Sigmoid colon (tissue), 4 donors: ENCODE data around the gene CNIH3.

Experiments
- CTCF ChIP-seq, 4 experiments: fragments of 450-650 bp in 3 of 4; fragments of 200-600 bp in 1 of 4; IDR thresholded peaks; one replicate each; pipeline ENCODE4 v1.5.1; 2016 to 2019; ENCODE audit warnings: antibody characterized with exemption in 4 of 4, mild to moderate bottlenecking in 3 of 4, moderate library complexity in 2 of 4
- EP300 ChIP-seq, 4 donors: sonication (generic); formaldehyde crosslinking; IDR thresholded peaks; one replicate each; pipeline ENCODE4 v1.6.1; 2017; ENCODE audit warnings: antibody characterized with exemption in 4 of 4
- POLR2A ChIP-seq, 2 donors: fragments of 450-650 bp; IDR thresholded peaks; one replicate each; pipeline ENCODE4 v1.6.1; 2016; ENCODE audit warnings: antibody characterized with exemption in 2 of 2, mild to moderate bottlenecking in 2 of 2, moderate library complexity in 2 of 2
- POLR2AphosphoS5 ChIP-seq, 4 donors: sonication (generic); formaldehyde crosslinking; IDR thresholded peaks; one replicate each; pipeline ENCODE4 v1.6.1; 2017; ENCODE audit warnings: antibody characterized with exemption in 4 of 4

- TF ChIP-seq EP300 (IDR thresholded peaks at IDR 0.05) (no peak), CTCF (IDR thresholded peaks at IDR 0.05) (no peak), POLR2A (IDR thresholded peaks at IDR 0.05) (no peak), POLR2AphosphoS5 (IDR thresholded peaks at IDR 0.05) (no peak)
These were observed 168.9 kb downstream of the CNIH3 start for GRCh38 chr1:224785040-224785328.
